OCI-LY7 (cell line): ENCODE results near the gene RNF207. TPM values are rescaled to one million over a fixed set of nuclear protein-coding genes. Genes with fewer than 3 reads are reported as not detected.

ENCODE experiments used
- BruUV-seq: library from RNA; stranded (reverse); fragments of 400-500 nt; replicated peaks from 2 replicates; lab custom pipeline; 2021; lab: Mats Ljungman, UMichigan
- CTCF ChIA-PET: fragments of 300-600 bp; sonication (Branson Sonifier 250); formaldehyde crosslinking; loops from one replicate; lab custom pipeline; 2022; ENCODE audit warnings: antibody characterized with exemption; ENCODE audit not compliant: unreplicated experiment; lab: Charles Lee
- POLR2A ChIA-PET: fragments of 300-600 bp; sonication (Branson Sonifier 250); formaldehyde crosslinking; loops from one replicate; lab custom pipeline; 2022; ENCODE audit warnings: antibody characterized with exemption; lab: Charles Lee
- DNase-seq: peaks from one replicate; pipeline ENCODE4 v3.0.0-alpha.2; 2015; ENCODE audit warnings: low spot score
- H2AFZ ChIP-seq: fragments of 200-600 bp; sonication (generic), shearing (Covaris generic); 2 replicates; pipeline ENCODE4 v1.6.1; 2014; ENCODE audit warnings: mild to moderate bottlenecking, antibody characterized with exemption, low read length, moderate library complexity
- H3K27ac ChIP-seq: fragments of 200-600 bp; sonication (generic); 2 replicates; pipeline ENCODE4 v1.5.1; 2014; ENCODE audit warnings: mixed run types, low read depth, mild to moderate bottlenecking, moderate library complexity, low read length, inconsistent platforms; ENCODE audit not compliant: poor library complexity, severe bottlenecking
- H3K36me3 ChIP-seq: fragments of 200-600 bp; sonication (generic); 2 replicates; pipeline ENCODE4 v1.6.1; 2014; ENCODE audit warnings: mild to moderate bottlenecking, antibody characterized with exemption, low read length, moderate library complexity, mixed read lengths; ENCODE audit not compliant: insufficient read depth
- H3K4me1 ChIP-seq: fragments of 200-600 bp; sonication (generic); 2 replicates; pipeline ENCODE4 v1.5.1; 2014; ENCODE audit warnings: mild to moderate bottlenecking, low read length; ENCODE audit not compliant: insufficient read depth, poor library complexity, severe bottlenecking
- H3K4me2 ChIP-seq: fragments of 200-600 bp; sonication (generic); 2 replicates; pipeline ENCODE4 v1.6.1; 2014; ENCODE audit warnings: mild to moderate bottlenecking, low read length
- H3K4me3 ChIP-seq: fragments of 200-600 bp; sonication (generic); 2 replicates; pipeline ENCODE4 v1.5.1; 2014; ENCODE audit warnings: mild to moderate bottlenecking, low read depth, low read length; ENCODE audit not compliant: poor library complexity, severe bottlenecking
- H3K79me2 ChIP-seq: fragments of 200-600 bp; sonication (generic); 2 replicates; pipeline ENCODE4 v1.6.1; 2016; ENCODE audit warnings: low read depth, mild to moderate bottlenecking, low read length, moderate library complexity, mixed read lengths; ENCODE audit not compliant: insufficient read depth
- H3K9me2 ChIP-seq: fragments of 200-600 bp; sonication (generic); 2 replicates; pipeline ENCODE4 v1.6.1; 2016; ENCODE audit warnings: mild to moderate bottlenecking, low read length, mixed read lengths; ENCODE audit not compliant: insufficient read depth
- H3K9me3 ChIP-seq: fragments of 200-600 bp; sonication (generic); 2 replicates; pipeline ENCODE4 v1.6.1; 2014; ENCODE audit warnings: mild to moderate bottlenecking, mixed run types, low read length, mixed read lengths
- H4K20me1 ChIP-seq: fragments of 200-600 bp; sonication (generic); 2 replicates; pipeline ENCODE4 v1.6.1; 2014; ENCODE audit warnings: mild to moderate bottlenecking, antibody characterized with exemption, low read length, moderate library complexity, mixed read lengths; ENCODE audit not compliant: insufficient read depth
- CTCF ChIP-seq: fragments of 200-600 bp; sonication (generic); conservative IDR thresholded peaks from 2 replicates; pipeline ENCODE4 v1.5.1; 2014; ENCODE audit warnings: mild to moderate bottlenecking, antibody characterized with exemption, low read length, moderate library complexity, mixed read lengths
- EZH2phosphoT487 ChIP-seq: fragments of 200-600 bp; sonication (generic); IDR thresholded peaks from 2 replicates; pipeline ENCODE4 v1.6.1; 2018; ENCODE audit warnings: low read depth, borderline replicate concordance, mild to moderate bottlenecking, mixed run types, antibody characterized with exemption, low read length, moderate library complexity, mixed read lengths
- intact Hi-C: fragments of 100-400 bp; cut with micrococcal nuclease; formaldehyde crosslinking; loops from one replicate; pipeline ENCODE4 v1.10.0; 2022; ENCODE audit not compliant: unreplicated experiment
- total RNA-seq, 2 experiments: library from RNA; depleted of rRNA in 1 of 2; stranded (reverse); fragments of >200 nt in 1 of 2; shearing (Covaris generic) in 1 of 2; gene quantifications; 2 replicates each; pipeline ENCODE4 v1.2.3, GENCODE V29; 2014 to 2022

Gene RNF207
- total RNA-seq, 2 experiments from 2014 or later: not detected

GRCh38 chr1:6237093-6237492 is 31.2 kb downstream of the RNF207 start:
- Histone ChIP-seq H3K4me2 (no peak overlapping the region), H3K36me3 (peaks cover 24% of the 10 kb centered on the region), H4K20me1 (0 out of 2 replicates have a peak, but pooled peaks cover 11% of the 10 kb centered on the region), H3K4me3 (no peak overlapping the region), H3K79me2 (peaks cover 24% of the 10 kb centered on the region), H3K9me3 (no peaks in the 10 kb centered on the region), H3K9me2 (no peaks in the 10 kb centered on the region), H3K4me1 (peaks cover 20% of the 10 kb centered on the region), H3K27ac (no peak overlapping the region), H2AFZ (no peak overlapping the region)
- no peak for DNase-seq
- CTCF ChIA-PET: no interaction called here
- POLR2A ChIA-PET: no interaction called here
- TF ChIP-seq EZH2phosphoT487 (no peak), CTCF (no peak)
- BruUV-seq: no TSS peak
- intact Hi-C loops: loop anchor here (5.0 kb wide), 2 partner anchors 40 to 155 kb away; partner anchors contain the start of genes ACOT7 and RPL22

GRCh38 chr1:6239213-6239752 is 33.4 kb downstream of the RNF207 start:
- BruUV-seq: no TSS peak
- H3K4me2 ChIP-seq: no peak overlapping the region
- no peak for DNase-seq
- 0 out of 2 replicates have a peak, but pooled peaks cover 4% of the 10 kb centered on the region for H4K20me1 ChIP-seq
- H3K27ac ChIP-seq: no peak overlapping the region
- H3K79me2 ChIP-seq: peaks cover 11% of the 10 kb centered on the region
- no peak overlapping the region for H3K4me3 ChIP-seq
- ChIA-PET CTCF (no interaction called here), POLR2A (no interaction called here)
- H3K36me3 ChIP-seq: peaks cover 3% of the 10 kb centered on the region; the same call in 1 of the 2 replicates
- H3K9me3 ChIP-seq: no peaks in the 10 kb centered on the region
- no peaks in the 10 kb centered on the region for H3K9me2 ChIP-seq
- H3K4me1 ChIP-seq: peaks cover 11% of the 10 kb centered on the region
- intact Hi-C loops: loop anchor here (5.0 kb wide), 2 partner anchors 42 to 153 kb away; partner anchors contain the start of genes ACOT7 and RPL22
- H2AFZ ChIP-seq: no peak overlapping the region
- TF ChIP-seq CTCF: no peak
- TF ChIP-seq EZH2phosphoT487: no peak
